ENCODE results near the gene ADAMTS5.

The ADAMTS5 gene

GRCh38 chr21:26966649-26967061 is 233 bp downstream of the ADAMTS5 start:
- Histone ChIP-seq H2AK5ac (ENCODE audit: low read depth, low read length) (no peak overlapping the region), H3K36me3 (replicated peaks in 1 of 2; ENCODE audit: control insufficient read depth in 2 of 2, insufficient read depth in 2 of 2, low read length in 2 of 2) (no peaks in the 10 kb centered on the region), H3K4me1 (ENCODE audit: control insufficient read depth in 2 of 2, insufficient read depth in 1 of 2, low read depth in 1 of 2, low read length in 2 of 2) (peaks cover 0 to 8% of the 10 kb centered on the region in 2 donors), H4K91ac (ENCODE audit: low read depth, low read length, poor library complexity) (no peak overlapping the region), H3K9me3 (replicated peaks in 1 of 2; ENCODE audit: control insufficient read depth in 2 of 2, insufficient read depth in 1 of 2, low read depth in 1 of 2, low read length in 2 of 2) (no peaks in the 10 kb centered on the region), H3K4me3 (ENCODE audit: low read length in 2 of 2) (peak overlapping the region; percentile 21 to 75), H3K27ac (replicated peaks; ENCODE audit: low read length) (no peak overlapping the region), H2BK15ac (ENCODE audit: low read length) (no peak overlapping the region), H4K8ac (ENCODE audit: low read depth, low read length) (no peak overlapping the region), H3K4me2 (ENCODE audit: insufficient read depth, low read length, poor library complexity, severe bottlenecking) (peak overlapping the region; percentile 84), H3K4ac (ENCODE audit: low read length) (no peak overlapping the region), H3K9ac (ENCODE audit: low read depth, low read length, poor library complexity) (peak overlapping the region; percentile 83), H3K27me3 (ENCODE audit: control insufficient read depth in 3 of 3, insufficient read depth in 3 of 3, low read depth in 1 of 3, low read length in 3 of 3) (peaks cover 7 to 97% (median 29%) of the 10 kb centered on the region in 3 experiments), H2AFZ (ENCODE audit: low read length) (peak overlapping the region; percentile 83), H3K23ac (ENCODE audit: low read depth, low read length, poor library complexity) (no peak overlapping the region), H3K79me1 (ENCODE audit: low read depth, low read length) (no peaks in the 10 kb centered on the region), H2BK5ac (ENCODE audit: low read length) (no peak overlapping the region), H2BK12ac (ENCODE audit: low read length) (no peak overlapping the region), H3K14ac (ENCODE audit: low read length) (no peak overlapping the region), H2BK120ac (ENCODE audit: low read depth, low read length) (no peak overlapping the region), H3K18ac (ENCODE audit: low read length) (no peak overlapping the region)
- no peak for DNase-seq (ENCODE audit: low spot score)
- WGBS, 2 donors (ENCODE audit: extremely low coverage in 2 of 2, insufficient read length in 2 of 2, insufficient replicate concordance in 1 of 2): no CpG with 5 or more reads among the region's 24 CpGs

- Histone ChIP-seq H3K4ac (ENCODE audit: low read length) (no peak overlapping the region), H2BK5ac (ENCODE audit: low read length) (no peak overlapping the region), H3K18ac (ENCODE audit: low read length) (peak overlapping the region; percentile 91), H4K8ac (ENCODE audit: low read depth, low read length) (no peak overlapping the region), H3K9me3 (replicated peaks in 1 of 2; ENCODE audit: control insufficient read depth in 2 of 2, insufficient read depth in 1 of 2, low read depth in 1 of 2, low read length in 2 of 2) (no peaks in the 10 kb centered on the region), H2BK15ac (ENCODE audit: low read length) (peak overlapping the region; percentile 31), H2AFZ (ENCODE audit: low read length) (peak overlapping the region; percentile 83), H3K4me2 (ENCODE audit: insufficient read depth, low read length, poor library complexity, severe bottlenecking) (peak overlapping the region; percentile 84), H3K14ac (ENCODE audit: low read length) (no peak overlapping the region), H3K4me1 (ENCODE audit: control insufficient read depth in 2 of 2, insufficient read depth in 1 of 2, low read depth in 1 of 2, low read length in 2 of 2) (peaks cover 0 to 8% of the 10 kb centered on the region in 2 donors), H3K9ac (ENCODE audit: low read depth, low read length, poor library complexity) (peak overlapping the region; percentile 2), H3K79me1 (ENCODE audit: low read depth, low read length) (no peaks in the 10 kb centered on the region), H3K27me3 (ENCODE audit: control insufficient read depth in 3 of 3, insufficient read depth in 3 of 3, low read depth in 1 of 3, low read length in 3 of 3) (peaks cover 7 to 92% (median 29%) of the 10 kb centered on the region in 3 experiments), H3K4me3 (ENCODE audit: low read length in 2 of 2) (peak overlapping the region in 1 of 2 donors; percentile 80), H3K36me3 (replicated peaks in 1 of 2; ENCODE audit: control insufficient read depth in 2 of 2, insufficient read depth in 2 of 2, low read length in 2 of 2) (no peaks in the 10 kb centered on the region), H3K27ac (replicated peaks; ENCODE audit: low read length) (no peak overlapping the region), H2AK5ac (ENCODE audit: low read depth, low read length) (no peak overlapping the region), H2BK12ac (ENCODE audit: low read length) (peak overlapping the region; percentile 81), H4K91ac (ENCODE audit: low read depth, low read length, poor library complexity) (no peak overlapping the region), H3K23ac (ENCODE audit: low read depth, low read length, poor library complexity) (peak overlapping the region; percentile 80), H2BK120ac (ENCODE audit: low read depth, low read length) (no peak overlapping the region)
- WGBS, 2 donors (ENCODE audit: extremely low coverage in 2 of 2, insufficient read length in 2 of 2, insufficient replicate concordance in 1 of 2): no CpG with 5 or more reads among the region's 66 CpGs
- peak; percentile 39 for DNase-seq (ENCODE audit: low spot score)
These were observed 844 bp downstream of the ADAMTS5 start for GRCh38 chr21:26965907-26966581.

- peak overlapping the region; percentile 91 for H3K18ac ChIP-seq (ENCODE audit: low read length)
- no peaks in the 10 kb centered on the region for H3K79me1 ChIP-seq (ENCODE audit: low read depth, low read length)
- no peak overlapping the region for H3K14ac ChIP-seq (ENCODE audit: low read length)
- peak; percentile 52 for DNase-seq (ENCODE audit: low spot score)
- no peak overlapping the region for H4K8ac ChIP-seq (ENCODE audit: low read depth, low read length)
- H3K9ac ChIP-seq (ENCODE audit: low read depth, low read length, poor library complexity): peak overlapping the region; percentile 2
- H2AK5ac ChIP-seq (ENCODE audit: low read depth, low read length): no peak overlapping the region
- H3K23ac ChIP-seq (ENCODE audit: low read depth, low read length, poor library complexity): peak overlapping the region; percentile 80
- H2AFZ ChIP-seq (ENCODE audit: low read length): peak overlapping the region; percentile 83
- no peaks in the 10 kb centered on the region for H3K9me3 ChIP-seq (replicated peaks in 1 of 2; ENCODE audit: control insufficient read depth in 2 of 2, insufficient read depth in 1 of 2, low read depth in 1 of 2, low read length in 2 of 2)
- H2BK120ac ChIP-seq (ENCODE audit: low read depth, low read length): no peak overlapping the region
- H3K27me3 ChIP-seq (ENCODE audit: control insufficient read depth in 3 of 3, insufficient read depth in 3 of 3, low read depth in 1 of 3, low read length in 3 of 3): peaks cover 7 to 84% (median 29%) of the 10 kb centered on the region in 3 experiments
- no peak overlapping the region for H3K4ac ChIP-seq (ENCODE audit: low read length)
- H2BK12ac ChIP-seq (ENCODE audit: low read length): peak overlapping the region; percentile 81
- H3K4me1 ChIP-seq (ENCODE audit: control insufficient read depth in 2 of 2, insufficient read depth in 1 of 2, low read depth in 1 of 2, low read length in 2 of 2): peaks cover 0 to 8% of the 10 kb centered on the region in 2 donors
- no peak overlapping the region for H3K27ac ChIP-seq (replicated peaks; ENCODE audit: low read length)
- peak overlapping the region in 1 of 2 donors; percentile 80 for H3K4me3 ChIP-seq (ENCODE audit: low read length in 2 of 2)
- H3K36me3 ChIP-seq (replicated peaks in 1 of 2; ENCODE audit: control insufficient read depth in 2 of 2, insufficient read depth in 2 of 2, low read length in 2 of 2): no peaks in the 10 kb centered on the region
- H2BK5ac ChIP-seq (ENCODE audit: low read length): no peak overlapping the region
- WGBS, 2 donors (ENCODE audit: extremely low coverage in 2 of 2, insufficient read length in 2 of 2, insufficient replicate concordance in 1 of 2): no CpG with 5 or more reads among the region's 58 CpGs
- peak overlapping the region; percentile 84 for H3K4me2 ChIP-seq (ENCODE audit: insufficient read depth, low read length, poor library complexity, severe bottlenecking)
- H2BK15ac ChIP-seq (ENCODE audit: low read length): peak overlapping the region; percentile 31
- no peak overlapping the region for H4K91ac ChIP-seq (ENCODE audit: low read depth, low read length, poor library complexity)
These were observed 1.6 kb downstream of the ADAMTS5 start for GRCh38 chr21:26965040-26965906.
